Naive thymus-derived CD8-positive, alpha-beta T cell (primary cell): ENCODE measurements around the gene OVOL1. TPM values are rescaled to one million over a fixed set of nuclear protein-coding genes. Genes with fewer than 3 reads are reported as not detected.
A peak's percentile ranks its signal among the peaks of the same experiment; 100 is the strongest.
"Not testable (repeated sequence)": the region's sequence is repeated elsewhere in the genome, so short reads cannot be mapped to it uniquely, and the experiment has no call there.

Experiments used
- ATAC-seq, 2 donors: fragments of 150-1000 bp; cut with Tn5 transposase in 1 of 2; sonication (Bioruptor Pico), chemical (Tn5 transposase) in 1 of 2; 1 replicate in 1 of 2; 2 replicates in 1 of 2; pipeline ENCODE4 v1.10.0; 2021; ENCODE audit warnings: mild to moderate bottlenecking in 2 of 2, moderate library complexity in 2 of 2
- POLR2A ChIA-PET: fragments of 350-600 bp; sonication (Branson Sonifier 250); formaldehyde crosslinking; loops from one replicate; lab custom pipeline; 2021; ENCODE audit warnings: antibody characterized with exemption; lab: Charles Lee
- DNase-seq, 10 donors: peaks; one replicate each; pipeline versions ENCODE4 v3.0.0 to v3.0.0-alpha.2; 2020 to 2022
- H3K27ac Mint-ChIP-seq, 10 donors: one replicate each; pipeline ENCODE4 v1.8.0; 2020 to 2022; ENCODE audit warnings: mild to moderate bottlenecking in 10 of 10, mixed read lengths in 10 of 10, moderate library complexity in 4 of 10, inconsistent platforms in 1 of 10
- H3K27me3 Mint-ChIP-seq, 5 donors: one replicate each; pipeline ENCODE4 v1.8.0; 2021 to 2022; ENCODE audit warnings: mixed read lengths in 5 of 5
- H3K36me3 Mint-ChIP-seq, 3 donors: one replicate each; pipeline ENCODE4 v1.8.0; 2020 to 2022; ENCODE audit warnings: mixed read lengths in 3 of 3, mild to moderate bottlenecking in 2 of 3, inconsistent platforms in 1 of 3
- H3K4me1 Mint-ChIP-seq, 4 donors: one replicate each; pipeline ENCODE4 v1.8.0; 2021 to 2022; ENCODE audit warnings: mixed read lengths in 4 of 4
- H3K4me3 Mint-ChIP-seq, 10 donors: one replicate each; pipeline ENCODE4 v1.8.0; 2020 to 2022; ENCODE audit warnings: mild to moderate bottlenecking in 10 of 10, mixed read lengths in 10 of 10, moderate library complexity in 6 of 10, inconsistent platforms in 1 of 10
- H3K9me3 Mint-ChIP-seq, 9 donors: one replicate each; pipeline ENCODE4 v1.8.0; 2020 to 2022; ENCODE audit warnings: mixed read lengths in 9 of 9, mild to moderate bottlenecking in 3 of 9, inconsistent platforms in 1 of 9, moderate library complexity in 1 of 9
- polyA plus RNA-seq, 3 donors: library from polyadenylated mRNA; unstranded; fragments of 300-500 nt; fragmentation: Illumina TruSeq; gene quantifications; one replicate each; pipeline ENCODE4 v1.2.3, GENCODE V29; 2021
- total RNA-seq, 8 experiments: library from RNA in 2 of 8; stranded (reverse) in 2 of 8; gene quantifications; one replicate each; pipeline ENCODE4 v1.2.3 and lab custom pipeline; 2021 to 2026

Gene OVOL1
- total and polyA plus RNA-seq, 5 experiments from 2014 or later = not detected

GRCh38 chr11:65767806-65768205, 19.1 kb upstream of the OVOL1 start:
- POLR2A ChIA-PET = interaction anchor here (0.7 to 1.1 kb wide), 2 partner anchors 11 to 192 kb away, joined by 3 to 4 read pairs; partner anchors contain the start of gene EHBP1L1
- H3K27me3 Mint-ChIP-seq, ATAC-seq: not testable (repeated sequence)

GRCh38 chr11:65770951-65771567, 15.8 kb upstream of the OVOL1 start:
- Mint-ChIP-seq H3K4me1 (peaks cover 6 to 18% (median 8%) of the 10 kb centered on the region in 4 donors), H3K4me3 (no peak overlapping the region), H3K27ac (no peak overlapping the region), H3K36me3 (no peaks in the 10 kb centered on the region), H3K9me3 (no peaks in the 10 kb centered on the region), H3K27me3 (no peaks in the 10 kb centered on the region)
- ATAC-seq (no peak), DNase-seq (no peak)
- POLR2A ChIA-PET = interaction anchor here (0.6 to 2.1 kb wide), 3 partner anchors 9 to 150 kb away, joined by 3 to 7 read pairs (median 5); partner anchors contain the start of gene KAT5

More at GRCh38 chr11:65767806-65768205, 19.1 kb upstream of the OVOL1 start:
- H3K36me3 Mint-ChIP-seq, DNase-seq, H3K4me3 Mint-ChIP-seq, H3K27ac Mint-ChIP-seq, H3K4me1 Mint-ChIP-seq, H3K9me3 Mint-ChIP-seq: not testable (repeated sequence)

DNA sequence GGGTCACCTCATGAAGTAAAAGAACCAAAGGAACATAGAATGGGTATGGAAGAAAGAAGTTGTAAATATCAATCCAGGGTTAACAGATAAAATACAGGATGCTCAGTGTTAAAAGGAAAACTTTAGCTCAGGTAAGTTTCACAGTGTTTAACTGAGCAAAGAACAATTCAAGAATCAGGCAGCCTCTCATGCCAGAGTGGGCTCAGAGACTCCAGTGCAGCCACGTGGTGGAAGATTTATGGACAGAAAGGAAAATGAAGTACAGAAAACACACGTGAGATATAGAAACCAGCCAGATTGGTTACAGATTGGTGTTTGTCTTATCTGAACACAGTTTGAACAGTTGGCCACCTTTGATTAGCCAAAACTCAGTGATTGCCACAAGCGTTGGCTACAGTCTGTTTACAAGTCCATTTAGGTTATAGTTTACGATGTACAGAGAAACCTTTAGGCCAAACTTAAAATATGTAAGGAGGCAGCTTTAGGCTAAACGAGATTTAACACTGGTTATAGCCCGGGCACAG, 15.2 kb upstream of the OVOL1 start:
- Mint-ChIP-seq H3K4me3 (no peak overlapping the region), H3K27ac (peak overlapping the region in 1 of 10 donors; percentile 5), H3K27me3 (no peaks in the 10 kb centered on the region), H3K36me3 (no peaks in the 10 kb centered on the region), H3K9me3 (no peaks in the 10 kb centered on the region), H3K4me1 (peaks cover 6 to 18% (median 9%) of the 10 kb centered on the region in 4 donors)
- DNase-seq = no peak
- ATAC-seq = no peak
- POLR2A ChIA-PET = interaction anchor here (0.5 to 2.1 kb wide), 2 partner anchors 8 to 47 kb away, joined by 3 to 7 read pairs; no protein-coding TSS in a partner anchor

DNA sequence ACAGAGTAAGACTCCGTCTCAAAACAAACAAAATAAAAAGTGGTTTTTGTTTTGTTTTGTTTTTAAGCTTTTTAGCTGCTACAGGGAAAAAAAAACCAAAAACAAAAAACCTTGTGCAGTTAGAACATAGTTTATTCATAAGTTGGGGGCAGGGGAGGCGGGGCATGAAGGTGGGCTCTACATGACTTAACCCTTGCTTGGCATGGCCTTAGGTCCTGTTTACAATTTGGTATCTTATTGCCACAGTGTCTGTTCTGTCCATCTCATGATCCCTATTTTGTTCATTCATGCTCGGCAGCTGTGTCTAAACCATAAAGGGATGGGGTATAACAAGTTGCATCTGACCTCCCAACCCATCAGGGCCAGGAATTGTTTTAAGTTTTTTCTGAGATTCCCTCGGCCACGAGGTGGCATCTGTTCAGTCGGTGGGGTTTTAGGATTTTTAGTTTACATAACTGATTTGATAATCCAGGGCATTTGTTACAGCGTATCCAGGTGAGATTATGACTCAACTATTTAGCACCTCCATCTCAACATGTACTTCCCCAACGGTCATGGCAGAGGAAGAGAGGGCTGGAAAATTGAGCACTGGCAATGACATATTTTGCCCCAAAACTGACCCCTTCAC, 13.0 kb upstream of the OVOL1 start:
- peaks cover 7 to 26% (median 13%) of the 10 kb centered on the region in 4 donors for H3K4me1 Mint-ChIP-seq
- no peak overlapping the region for H3K27ac Mint-ChIP-seq
- H3K9me3 Mint-ChIP-seq = no peaks in the 10 kb centered on the region
- peaks cover 0 to 5% (median 0%) of the 10 kb centered on the region in 3 donors for H3K36me3 Mint-ChIP-seq
- no peak for ATAC-seq
- H3K4me3 Mint-ChIP-seq = no peak overlapping the region
- POLR2A ChIA-PET = no interaction called here
- DNase-seq = no peak
- no peaks in the 10 kb centered on the region for H3K27me3 Mint-ChIP-seq

DNA sequence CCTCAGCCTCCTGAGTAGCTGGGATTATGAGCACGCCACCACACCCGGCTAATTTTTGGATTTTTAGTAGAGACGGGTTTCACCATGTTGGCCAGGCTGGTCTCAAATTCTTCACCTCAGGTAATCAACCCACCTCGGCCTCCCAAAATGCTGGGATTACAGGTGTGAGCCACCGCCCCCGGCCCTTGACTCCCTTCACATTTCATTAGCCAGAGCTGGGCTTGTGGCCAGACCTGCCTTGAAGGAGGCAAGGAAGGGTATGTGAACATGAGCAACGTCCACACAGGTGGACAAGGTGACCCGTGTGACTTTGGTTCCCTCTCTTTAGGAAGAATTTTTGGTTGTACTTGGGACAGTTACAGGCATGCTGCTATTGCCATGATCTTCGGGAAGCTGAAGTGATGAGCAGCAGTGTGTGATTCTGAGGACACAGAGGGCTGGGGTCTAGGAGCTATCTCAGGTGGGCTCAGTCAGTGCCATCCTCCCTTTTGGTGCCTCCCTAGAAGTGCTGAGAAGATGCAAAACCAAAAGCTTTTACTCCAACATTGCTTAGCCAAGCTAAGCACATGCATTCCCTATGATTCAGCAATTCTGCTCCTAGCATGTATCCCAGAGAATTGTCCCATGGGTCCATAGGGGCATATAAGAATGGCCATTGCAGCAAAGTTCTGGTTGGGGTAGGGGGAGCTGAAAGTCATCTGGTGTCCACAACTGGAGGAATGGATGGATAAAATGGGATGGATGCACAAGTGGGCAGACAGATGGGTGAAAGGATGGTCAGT, 12.1 kb upstream of the OVOL1 start:
- H3K4me3 Mint-ChIP-seq = no peak overlapping the region
- no peak for ATAC-seq
- H3K36me3 Mint-ChIP-seq = peaks cover 0 to 6% (median 0%) of the 10 kb centered on the region in 3 donors
- H3K27ac Mint-ChIP-seq = peak overlapping the region in 1 of 10 donors; percentile 31
- no peaks in the 10 kb centered on the region for H3K9me3 Mint-ChIP-seq
- H3K27me3 Mint-ChIP-seq = no peaks in the 10 kb centered on the region
- DNase-seq = no peak
- POLR2A ChIA-PET = no interaction called here
- peaks cover 11 to 26% (median 16%) of the 10 kb centered on the region in 4 donors for H3K4me1 Mint-ChIP-seq

GRCh38 chr11:65776196-65776595, 10.7 kb upstream of the OVOL1 start:
- peaks cover 9 to 23% (median 18%) of the 10 kb centered on the region in 4 donors for H3K4me1 Mint-ChIP-seq
- no peaks in the 10 kb centered on the region for H3K9me3 Mint-ChIP-seq
- no peaks in the 10 kb centered on the region for H3K27me3 Mint-ChIP-seq
- POLR2A ChIA-PET = interaction anchor here (0.6 to 1.2 kb wide), 2 partner anchors 41 to 156 kb away, joined by 3 read pairs; no protein-coding TSS in a partner anchor
- H3K4me3 Mint-ChIP-seq = no peak overlapping the region
- no peak for DNase-seq
- peaks cover 0 to 7% (median 0%) of the 10 kb centered on the region in 3 donors for H3K36me3 Mint-ChIP-seq
- no peak for ATAC-seq
- peak overlapping the region in 1 of 10 donors; percentile 36 for H3K27ac Mint-ChIP-seq

GRCh38 chr11:65776710-65777141, 10.1 kb upstream of the OVOL1 start:
- Mint-ChIP-seq H3K36me3 (peaks cover 0 to 7% (median 0%) of the 10 kb centered on the region in 3 donors), H3K4me1 (peaks cover 7 to 23% (median 18%) of the 10 kb centered on the region in 4 donors), H3K27ac (peak overlapping the region in 4 of 10 donors; percentile 15 to 75 (median 61)), H3K27me3 (no peaks in the 10 kb centered on the region), H3K4me3 (peak overlapping the region in 1 of 10 donors; percentile 14), H3K9me3 (no peaks in the 10 kb centered on the region)
- ATAC-seq (no peak), DNase-seq (no peak)
- POLR2A ChIA-PET = interaction anchor here (1.2 kb wide), 1 partner anchor 157 kb away, joined by 3 read pairs; no protein-coding TSS in a partner anchor

GRCh38 chr11:65777241-65777640, 9.6 kb upstream of the OVOL1 start:
- peak overlapping the region in 3 of 10 donors; percentile 43 to 55 (median 53) for H3K27ac Mint-ChIP-seq
- DNase-seq (no peak), ATAC-seq (no peak)
- no peaks in the 10 kb centered on the region for H3K9me3 Mint-ChIP-seq
- H3K4me1 Mint-ChIP-seq = peaks cover 7 to 23% (median 18%) of the 10 kb centered on the region in 4 donors
- no peaks in the 10 kb centered on the region for H3K27me3 Mint-ChIP-seq
- POLR2A ChIA-PET = no interaction called here
- peaks cover 0 to 7% (median 0%) of the 10 kb centered on the region in 3 donors for H3K36me3 Mint-ChIP-seq
- peak overlapping the region in 1 of 10 donors; percentile 51 for H3K4me3 Mint-ChIP-seq

DNA sequence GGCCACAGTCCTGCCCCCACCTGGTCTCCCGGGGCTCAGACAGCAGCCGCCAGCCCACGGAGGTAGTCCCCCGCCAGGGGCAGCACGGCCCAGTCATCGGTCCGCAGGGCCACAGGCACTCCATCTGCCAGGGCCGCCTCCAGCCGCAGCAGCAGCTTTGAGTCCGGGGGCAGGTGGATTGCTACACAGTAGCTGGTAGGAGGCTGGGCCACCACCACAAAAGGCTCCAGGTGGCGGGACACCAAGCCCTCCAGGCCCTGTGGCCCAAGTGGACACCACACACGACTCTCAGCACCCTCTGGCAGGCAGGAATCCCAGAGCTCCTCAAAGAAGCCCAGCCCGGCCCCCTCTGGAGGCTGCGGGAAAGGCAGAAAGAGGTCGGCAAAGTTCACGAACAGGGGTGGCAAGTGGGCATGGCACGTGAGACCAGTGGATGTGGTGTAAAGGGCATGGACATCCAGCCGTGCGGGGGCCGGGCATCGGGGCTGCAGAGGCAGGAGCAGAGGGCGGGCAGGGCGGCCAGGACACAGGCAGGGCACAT, 9.0 kb upstream of the OVOL1 start:
- no peak for ATAC-seq
- H3K27ac Mint-ChIP-seq = peak overlapping the region in 1 of 10 donors; percentile 2
- H3K4me3 Mint-ChIP-seq = peak overlapping the region in 2 of 10 donors; percentile 54 to 73
- POLR2A ChIA-PET = interaction anchor here (0.9 to 3.6 kb wide), 3 partner anchors 9 to 40 kb away, joined by 3 to 24 read pairs (median 4); partner anchors contain the start of gene OVOL1
- no peaks in the 10 kb centered on the region for H3K27me3 Mint-ChIP-seq
- DNase-seq = no peak
- H3K4me1 Mint-ChIP-seq = peaks cover 7 to 23% (median 17%) of the 10 kb centered on the region in 4 donors
- H3K9me3 Mint-ChIP-seq = no peaks in the 10 kb centered on the region
- peaks cover 0 to 7% (median 0%) of the 10 kb centered on the region in 3 donors for H3K36me3 Mint-ChIP-seq

GRCh38 chr11:65778431-65778900, 8.4 kb upstream of the OVOL1 start:
- Mint-ChIP-seq H3K27ac (no peak overlapping the region), H3K27me3 (peaks cover 0 to 4% (median 0%) of the 10 kb centered on the region in 5 donors), H3K36me3 (peaks cover 0 to 7% (median 0%) of the 10 kb centered on the region in 3 donors), H3K4me3 (peak overlapping the region in 6 of 10 donors; percentile 18 to 89 (median 38)), H3K4me1 (peaks cover 7 to 26% (median 16%) of the 10 kb centered on the region in 4 donors), H3K9me3 (no peaks in the 10 kb centered on the region)
- ATAC-seq (no peak), DNase-seq (no peak)
- POLR2A ChIA-PET = interaction anchor here (0.9 to 3.6 kb wide), 6 partner anchors 9 to 66 kb away, joined by 3 to 24 read pairs (median 4); partner anchors contain the start of genes KAT5 and OVOL1

GRCh38 chr11:65778901-65779668, 7.8 kb upstream of the OVOL1 start:
- Mint-ChIP-seq H3K9me3 (no peaks in the 10 kb centered on the region), H3K4me1 (peaks cover 7 to 23% (median 16%) of the 10 kb centered on the region in 4 donors), H3K27me3 (peaks cover 0 to 6% (median 0%) of the 10 kb centered on the region in 5 donors), H3K27ac (peak overlapping the region in 3 of 10 donors; percentile 33 to 76 (median 67)), H3K4me3 (peak overlapping the region; percentile 28 to 89 (median 69)), H3K36me3 (peaks cover 0 to 7% (median 0%) of the 10 kb centered on the region in 3 donors)
- ATAC-seq (no peak), DNase-seq (no peak)
- POLR2A ChIA-PET = interaction anchor here (0.6 to 3.6 kb wide), 16 partner anchors 8 to 538 kb away, joined by 3 to 24 read pairs (median 4); partner anchors contain the start of genes CCDC85B, CD248, KAT5 and OVOL1
